NB4 (cell line): Measurements from ENCODE around the gene SLCO3A1.

Experiments
- MAX ChIP-seq: IDR thresholded peaks from 2 replicates; pipeline ENCODE4 v1.6.1; 2011; ENCODE audit warnings: low read depth, low read length
- POLR2A ChIP-seq: IDR thresholded peaks from 2 replicates; pipeline ENCODE4 v1.6.1; 2011; ENCODE audit warnings: mild to moderate bottlenecking; ENCODE audit not compliant: insufficient read length; ENCODE audit errors: extremely low read depth
- TF ChIP-seq, protein P1 (sequence below): IDR thresholded peaks from one replicate; pipeline ENCODE4 v1.5.1; 2012; ENCODE audit warnings: low read depth, low read length

DNA sequence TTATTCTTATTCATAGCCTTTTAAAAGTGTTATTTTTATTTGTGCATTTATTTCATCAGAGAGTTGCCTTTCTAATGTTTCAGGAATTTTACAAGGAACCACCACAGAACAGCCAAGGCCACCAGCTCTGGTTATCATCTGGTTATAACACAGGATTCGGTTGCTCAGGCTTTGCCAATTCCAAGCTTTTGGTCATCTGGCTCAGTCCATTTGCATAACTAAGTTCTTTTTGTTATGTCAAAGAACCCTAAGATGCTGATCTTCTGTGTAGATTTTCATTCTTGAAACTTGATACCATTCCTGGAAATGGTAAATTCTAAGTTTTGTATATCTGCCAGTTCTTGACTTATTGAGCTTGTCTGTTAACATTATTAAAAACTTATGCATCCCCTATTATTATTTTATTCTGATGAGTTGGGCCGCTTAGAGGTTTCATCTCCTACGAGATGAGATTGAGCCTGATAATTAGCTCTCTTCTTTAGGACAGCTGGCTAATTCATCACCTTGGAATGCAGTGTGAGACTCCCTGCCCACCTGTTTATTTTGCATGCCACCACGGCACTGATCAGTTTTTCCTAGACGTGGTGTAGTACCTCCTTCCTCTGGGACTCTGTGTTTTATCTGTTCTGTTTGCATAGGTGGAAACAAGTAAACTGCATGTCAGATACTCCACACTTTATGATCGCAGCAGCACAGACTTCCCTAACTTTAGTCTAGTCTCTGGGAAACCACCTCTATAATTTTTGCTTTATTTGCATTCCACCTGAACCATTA, 264.8 kb downstream of the SLCO3A1 start:
- TF ChIP-seq MAX (no peak), POLR2A (no peak)
- TF ChIP-seq, protein P1, sequence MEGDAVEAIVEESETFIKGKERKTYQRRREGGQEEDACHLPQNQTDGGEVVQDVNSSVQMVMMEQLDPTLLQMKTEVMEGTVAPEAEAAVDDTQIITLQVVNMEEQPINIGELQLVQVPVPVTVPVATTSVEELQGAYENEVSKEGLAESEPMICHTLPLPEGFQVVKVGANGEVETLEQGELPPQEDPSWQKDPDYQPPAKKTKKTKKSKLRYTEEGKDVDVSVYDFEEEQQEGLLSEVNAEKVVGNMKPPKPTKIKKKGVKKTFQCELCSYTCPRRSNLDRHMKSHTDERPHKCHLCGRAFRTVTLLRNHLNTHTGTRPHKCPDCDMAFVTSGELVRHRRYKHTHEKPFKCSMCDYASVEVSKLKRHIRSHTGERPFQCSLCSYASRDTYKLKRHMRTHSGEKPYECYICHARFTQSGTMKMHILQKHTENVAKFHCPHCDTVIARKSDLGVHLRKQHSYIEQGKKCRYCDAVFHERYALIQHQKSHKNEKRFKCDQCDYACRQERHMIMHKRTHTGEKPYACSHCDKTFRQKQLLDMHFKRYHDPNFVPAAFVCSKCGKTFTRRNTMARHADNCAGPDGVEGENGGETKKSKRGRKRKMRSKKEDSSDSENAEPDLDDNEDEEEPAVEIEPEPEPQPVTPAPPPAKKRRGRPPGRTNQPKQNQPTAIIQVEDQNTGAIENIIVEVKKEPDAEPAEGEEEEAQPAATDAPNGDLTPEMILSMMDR: no peak
